Kidney (tissue), 14 donors: ENCODE results near the gene MRM1. TPM values are rescaled to one million over a fixed set of nuclear protein-coding genes. Genes with fewer than 3 reads are reported as not detected.

ENCODE experiments used
- DNase-seq, 5 donors: peaks; one replicate each; pipeline ENCODE4 v3.0.0-alpha.2; 2013 to 2020
- FAIRE-seq: peaks from 2 replicates; lab custom pipeline; 2012; peaks lifted over from hg19 to GRCh38; lab: Jason Lieb, UNC
- H3K27ac ChIP-seq, 2 donors: one replicate each; pipeline ENCODE4 v1.7.0; 2013; ENCODE audit warnings: low read depth in 2 of 2, low read length in 2 of 2, inconsistent platforms in 1 of 2
- H3K27me3 ChIP-seq: one replicate; pipeline ENCODE4 v1.7.1; 2013; ENCODE audit warnings: low read length, inconsistent platforms; ENCODE audit not compliant: control insufficient read depth, insufficient read depth
- H3K36me3 ChIP-seq, 3 donors: one replicate each; pipeline versions ENCODE4 v1.7.0 to v1.7.1; 2013; ENCODE audit warnings: low read length in 3 of 3, control low read depth in 1 of 3, inconsistent platforms in 1 of 3; ENCODE audit not compliant: insufficient read depth in 3 of 3, control insufficient read depth in 2 of 3
- H3K4me1 ChIP-seq, 3 donors: one replicate each; pipeline versions ENCODE4 v1.7.0 to v1.7.1; 2013; ENCODE audit warnings: low read length in 3 of 3, inconsistent platforms in 1 of 3, low read depth in 1 of 3; ENCODE audit not compliant: control insufficient read depth in 2 of 3, insufficient read depth in 2 of 3
- H3K4me3 ChIP-seq, 3 donors: one replicate each; pipeline versions ENCODE4 v1.7.0 to v1.8.1; 2013; ENCODE audit warnings: low read length in 3 of 3, control low read depth in 1 of 3, inconsistent platforms in 1 of 3
- H3K9ac ChIP-seq, 3 donors: one replicate each; pipeline versions ENCODE4 v1.7.0 to v1.7.1; 2013; ENCODE audit warnings: low read length in 3 of 3, control low read depth in 1 of 3, inconsistent platforms in 1 of 3
- H3K9me3 ChIP-seq, 3 donors: one replicate each; pipeline versions ENCODE4 v1.7.0 to v1.7.1; 2013; ENCODE audit warnings: low read length in 3 of 3, control low read depth in 1 of 3, inconsistent platforms in 1 of 3; ENCODE audit not compliant: control insufficient read depth in 2 of 3, insufficient read depth in 1 of 3
- CTCF ChIP-seq: IDR thresholded peaks from 3 replicates; pipeline ENCODE4 v1.5.1; 2012; ENCODE audit warnings: mild to moderate bottlenecking, moderate library complexity, borderline replicate concordance; ENCODE audit not compliant: insufficient read depth; ENCODE audit errors: extremely low read depth
- intact Hi-C: fragments of 100-400 bp; cut with DNase I; formaldehyde crosslinking; loops from one replicate; pipeline ENCODE4 v1.11.1; 2022
- polyA plus RNA-seq: library from polyadenylated mRNA; stranded (reverse); fragments of 350-450 nt; fragmentation: Illumina TruSeq; extraction: RNeasy Lipid Tissue Mini Kit (QIAGEN cat#74804); gene quantifications from one replicate; pipeline ENCODE4 v1.2.3, GENCODE V29; 2014; ENCODE audit warnings: low read depth, low replicate concordance; ENCODE audit not compliant: insufficient read depth
- total RNA-seq: library from RNA; stranded (reverse); fragmentation: NEBNext Ultra II Directional; extraction: Animal tissue kit (Norgen Biotek cat#: 25700); gene quantifications from one replicate; pipeline ENCODE4 v1.2.1, GENCODE V29; 2021
- donor health status: control.
- donor health status: control.
- donor health status: control.
- donor health status: control.
- donor health status: control.
- donor health status: DM: yes; HTN: yes; CAD: no.
- donor health status: Normal renal cell carcinoma (clear cell type).

Gene MRM1
- total and polyA plus RNA-seq, 2 donors from 2014 or later: 8.3 to 12.4 TPM

- H3K4me1 ChIP-seq: no peaks in the 10 kb centered on the region
- H3K36me3 ChIP-seq: no peaks in the 10 kb centered on the region
- no peak for TF ChIP-seq CTCF
- intact Hi-C loops: loop anchor here (10.0 kb wide), 1 partner anchor 430 kb away; no protein-coding TSS in a partner anchor
- DNase-seq (no peak), FAIRE-seq (no peak)
- H3K27ac ChIP-seq: no peak overlapping the region
- H3K4me3 ChIP-seq: no peak overlapping the region
- no peaks in the 10 kb centered on the region for H3K9me3 ChIP-seq
- H3K27me3 ChIP-seq: no peaks in the 10 kb centered on the region
- no peak overlapping the region for H3K9ac ChIP-seq
Measured at GRCh38 chr17:36625188-36625587, 23.8 kb downstream of the MRM1 start.

- no peak for FAIRE-seq
- Histone ChIP-seq H3K4me3 (no peak overlapping the region), H3K27me3 (peaks cover 2% of the 10 kb centered on the region), H3K36me3 (no peaks in the 10 kb centered on the region), H3K9ac (no peak overlapping the region), H3K4me1 (no peaks in the 10 kb centered on the region), H3K27ac (no peak overlapping the region), H3K9me3 (no peaks in the 10 kb centered on the region)
- TF ChIP-seq CTCF: no peak
- intact Hi-C loops: loop anchor here (10.0 kb wide), 1 partner anchor 428 kb away; no protein-coding TSS in a partner anchor
- DNase-seq: peak in 1 of 5 donors; percentile 42
Measured at GRCh38 chr17:36627101-36627500, 25.7 kb downstream of the MRM1 start.

- intact Hi-C loops: loop anchor here (10.0 kb wide), 1 partner anchor 426 kb away; no protein-coding TSS in a partner anchor
- H3K4me3 ChIP-seq: no peak overlapping the region
- peaks cover 2% of the 10 kb centered on the region for H3K27me3 ChIP-seq
- H3K9ac ChIP-seq: no peak overlapping the region
- H3K4me1 ChIP-seq: no peaks in the 10 kb centered on the region
- TF ChIP-seq CTCF: no peak
- no peak overlapping the region for H3K27ac ChIP-seq
- FAIRE-seq (no peak), DNase-seq (no peak)
- H3K9me3 ChIP-seq: no peaks in the 10 kb centered on the region
- no peaks in the 10 kb centered on the region for H3K36me3 ChIP-seq
Measured at GRCh38 chr17:36628576-36628975, 27.2 kb downstream of the MRM1 start.

GRCh38 chr17:36629252-36629847 lies 28.0 kb downstream of the MRM1 start:
- TF ChIP-seq CTCF: peak; percentile 98
- FAIRE-seq (no peak), DNase-seq (peak; percentile 79 to 91 (median 83))
- Histone ChIP-seq H3K9me3 (no peaks in the 10 kb centered on the region), H3K9ac (no peak overlapping the region), H3K27ac (no peak overlapping the region), H3K4me3 (no peak overlapping the region), H3K27me3 (peaks cover 2% of the 10 kb centered on the region), H3K4me1 (no peaks in the 10 kb centered on the region), H3K36me3 (no peaks in the 10 kb centered on the region)
- intact Hi-C loops: loop anchor here (10.0 kb wide), 1 partner anchor 425 kb away; no protein-coding TSS in a partner anchor
